Muscle layer of colon (tissue), 2 donors: ENCODE measurements around the gene ELF5.

Experiments used
- H3K27ac ChIP-seq: one replicate; pipeline ENCODE4 v1.7.0; 2013; ENCODE audit warnings: low read depth, mild to moderate bottlenecking, low read length, moderate library complexity
- H3K27me3 ChIP-seq, 2 donors: one replicate each; pipeline ENCODE4 v1.7.0; 2013; ENCODE audit warnings: low read length in 2 of 2, mild to moderate bottlenecking in 2 of 2; ENCODE audit not compliant: insufficient read depth in 2 of 2, control insufficient read depth in 1 of 2
- H3K36me3 ChIP-seq: one replicate; pipeline ENCODE4 v1.7.0; 2013; ENCODE audit warnings: mild to moderate bottlenecking, low read length; ENCODE audit not compliant: insufficient read depth
- H3K4me1 ChIP-seq: one replicate; pipeline ENCODE4 v1.7.0; 2013; ENCODE audit warnings: mild to moderate bottlenecking, low read length; ENCODE audit not compliant: insufficient read depth
- H3K4me3 ChIP-seq, 2 donors: one replicate each; pipeline ENCODE4 v1.7.0; 2013; ENCODE audit warnings: low read length in 2 of 2, low read depth in 1 of 2, mild to moderate bottlenecking in 1 of 2, moderate library complexity in 1 of 2
- H3K9ac ChIP-seq: one replicate; pipeline ENCODE4 v1.7.0; 2013; ENCODE audit warnings: low read length
- H3K9me3 ChIP-seq: one replicate; pipeline ENCODE4 v1.7.0; 2013; ENCODE audit warnings: mild to moderate bottlenecking, low read length
- donor health status: abdominal sarcoma.
- donor health status: Adenocarcinoma of cecum.

Gene ELF5

DNA sequence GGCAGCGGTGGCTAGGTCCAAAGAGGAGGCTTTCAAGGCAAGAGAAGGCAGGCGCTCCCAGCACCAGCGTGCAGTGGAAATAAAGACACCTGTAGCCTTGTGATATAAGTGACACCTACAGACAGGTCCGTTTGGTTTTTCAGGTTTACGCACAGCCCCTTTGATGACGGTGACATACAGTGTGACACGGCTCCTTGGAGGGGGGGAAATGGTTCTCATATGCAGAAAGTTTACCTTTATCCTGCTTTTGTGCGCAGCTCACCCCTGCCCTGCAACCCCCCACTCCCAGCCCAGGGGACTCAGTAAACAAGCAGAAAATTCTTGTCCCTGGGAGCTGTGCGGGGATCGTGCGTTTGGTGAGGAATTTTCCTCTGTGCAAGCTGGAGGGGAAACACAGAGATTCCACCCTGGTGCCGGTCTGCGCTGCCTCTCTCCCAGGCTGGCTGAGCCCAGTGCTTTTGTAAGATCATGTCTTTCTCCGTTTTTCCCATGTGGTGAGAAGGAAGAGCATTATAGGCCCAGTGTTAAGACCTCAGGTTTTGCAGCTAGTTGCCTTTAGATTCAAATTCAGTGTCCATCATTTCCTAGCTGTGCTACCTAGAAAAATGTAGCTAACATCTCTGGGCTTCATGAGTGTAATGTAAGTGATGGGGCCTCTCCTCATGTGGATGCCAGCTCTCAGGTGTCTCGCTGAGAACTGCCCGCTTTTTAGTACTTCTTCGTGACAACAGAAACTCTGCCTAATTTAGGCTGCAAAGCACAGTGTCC lies at the start of gene ELF5:
Gene ELF5 (minus strand): TSS at position 113 of the 768 bp plus-strand sequence. CDS start 8,045 bp downstream, outside the sequence.
- Histone ChIP-seq H3K4me1 (no peaks in the 10 kb centered on the region), H3K9me3 (no peaks in the 10 kb centered on the region), H3K27me3 (no peaks in the 10 kb centered on the region), H3K9ac (no peak within 1 kb of the TSS), H3K27ac (no peak within 1 kb of the TSS), H3K4me3 (no peak within 1 kb of the TSS), H3K36me3 (no peaks in the 10 kb centered on the region)

GRCh38 chr11:34562976-34563375 lies 49.4 kb upstream of the ELF5 start:
- H3K4me1 ChIP-seq = no peaks in the 10 kb centered on the region
- no peaks in the 10 kb centered on the region for H3K36me3 ChIP-seq
- H3K9me3 ChIP-seq = no peaks in the 10 kb centered on the region
- no peak overlapping the region for H3K27ac ChIP-seq
- no peak overlapping the region for H3K9ac ChIP-seq
- no peaks in the 10 kb centered on the region for H3K27me3 ChIP-seq
- no peak overlapping the region for H3K4me3 ChIP-seq

GRCh38 chr11:34560511-34560910 lies 46.9 kb upstream of the ELF5 start:
- Histone ChIP-seq H3K36me3 (no peaks in the 10 kb centered on the region), H3K27ac (no peak overlapping the region), H3K9ac (no peak overlapping the region), H3K9me3 (no peaks in the 10 kb centered on the region), H3K4me3 (no peak overlapping the region), H3K4me1 (no peaks in the 10 kb centered on the region), H3K27me3 (no peaks in the 10 kb centered on the region)

DNA sequence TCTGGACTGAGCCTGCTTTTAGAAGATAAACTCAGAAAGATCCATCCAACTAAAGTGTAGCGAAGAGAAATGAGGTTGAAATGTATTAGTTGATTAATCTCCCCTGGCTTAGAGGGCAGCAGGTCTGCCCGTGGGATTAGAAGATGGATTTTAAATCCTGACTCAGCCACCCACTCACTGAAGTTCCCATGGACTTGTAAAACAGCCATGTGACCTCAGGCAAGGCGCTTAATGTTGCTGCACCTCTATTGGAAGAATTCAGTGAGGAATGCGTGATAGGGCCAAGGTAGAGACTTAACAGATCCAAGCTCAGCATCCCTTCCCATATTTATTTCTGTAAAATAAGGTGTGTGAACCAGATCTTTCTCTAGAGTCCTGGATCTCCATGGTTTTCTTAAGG lies 45.1 kb upstream of the ELF5 start:
- Histone ChIP-seq H3K36me3 (no peaks in the 10 kb centered on the region), H3K4me3 (no peak overlapping the region), H3K27ac (no peak overlapping the region), H3K27me3 (no peaks in the 10 kb centered on the region), H3K4me1 (no peaks in the 10 kb centered on the region), H3K9ac (no peak overlapping the region), H3K9me3 (no peaks in the 10 kb centered on the region)

- no peak overlapping the region for H3K4me3 ChIP-seq
- H3K9me3 ChIP-seq = no peaks in the 10 kb centered on the region
- H3K9ac ChIP-seq = no peak overlapping the region
- H3K36me3 ChIP-seq = no peaks in the 10 kb centered on the region
- H3K4me1 ChIP-seq = no peaks in the 10 kb centered on the region
- no peak overlapping the region for H3K27ac ChIP-seq
- no peaks in the 10 kb centered on the region for H3K27me3 ChIP-seq
These were observed 44.6 kb upstream of the ELF5 start for GRCh38 chr11:34558211-34558610.

DNA sequence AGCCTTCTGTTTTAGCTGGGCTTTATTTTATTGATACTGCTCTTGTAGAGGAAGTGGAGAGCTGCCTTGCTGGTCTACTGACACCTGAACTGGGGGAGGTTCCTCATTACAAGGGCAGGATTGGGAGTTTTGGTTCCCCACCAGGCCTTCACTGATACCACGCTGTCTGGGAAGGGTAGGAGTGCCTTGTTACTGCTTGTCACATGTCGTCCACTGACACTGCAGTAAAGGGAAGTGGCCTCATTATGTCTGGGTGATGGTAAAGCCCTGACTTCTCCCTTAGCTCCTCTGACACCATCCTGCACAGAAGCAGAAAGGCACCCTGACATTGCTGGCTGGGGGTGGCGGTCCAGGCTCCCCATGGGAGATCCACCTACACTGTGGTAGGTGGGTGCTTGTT lies 38.7 kb upstream of the ELF5 start:
- no peak overlapping the region for H3K9ac ChIP-seq
- H3K27me3 ChIP-seq = no peaks in the 10 kb centered on the region
- H3K4me1 ChIP-seq = no peaks in the 10 kb centered on the region
- H3K36me3 ChIP-seq = no peaks in the 10 kb centered on the region
- H3K4me3 ChIP-seq = no peak overlapping the region
- H3K27ac ChIP-seq = no peak overlapping the region
- H3K9me3 ChIP-seq = peaks cover 4% of the 10 kb centered on the region

GRCh38 chr11:34549271-34549670 lies 35.7 kb upstream of the ELF5 start:
- no peaks in the 10 kb centered on the region for H3K27me3 ChIP-seq
- H3K36me3 ChIP-seq = no peaks in the 10 kb centered on the region
- H3K27ac ChIP-seq = no peak overlapping the region
- no peak overlapping the region for H3K9ac ChIP-seq
- peaks cover 4% of the 10 kb centered on the region for H3K9me3 ChIP-seq
- H3K4me3 ChIP-seq = no peak overlapping the region
- H3K4me1 ChIP-seq = no peaks in the 10 kb centered on the region

GRCh38 chr11:34548278-34548677 lies 34.7 kb upstream of the ELF5 start:
- Histone ChIP-seq H3K4me1 (no peaks in the 10 kb centered on the region), H3K9ac (no peak overlapping the region), H3K36me3 (no peaks in the 10 kb centered on the region), H3K9me3 (peaks cover 4% of the 10 kb centered on the region), H3K4me3 (no peak overlapping the region), H3K27ac (no peak overlapping the region), H3K27me3 (no peaks in the 10 kb centered on the region)

GRCh38 chr11:34546511-34547209 lies 33.1 kb upstream of the ELF5 start:
- no peak overlapping the region for H3K9ac ChIP-seq
- no peaks in the 10 kb centered on the region for H3K4me1 ChIP-seq
- no peaks in the 10 kb centered on the region for H3K27me3 ChIP-seq
- no peak overlapping the region for H3K4me3 ChIP-seq
- H3K27ac ChIP-seq = no peak overlapping the region
- no peaks in the 10 kb centered on the region for H3K36me3 ChIP-seq
- H3K9me3 ChIP-seq = peaks cover 4% of the 10 kb centered on the region

DNA sequence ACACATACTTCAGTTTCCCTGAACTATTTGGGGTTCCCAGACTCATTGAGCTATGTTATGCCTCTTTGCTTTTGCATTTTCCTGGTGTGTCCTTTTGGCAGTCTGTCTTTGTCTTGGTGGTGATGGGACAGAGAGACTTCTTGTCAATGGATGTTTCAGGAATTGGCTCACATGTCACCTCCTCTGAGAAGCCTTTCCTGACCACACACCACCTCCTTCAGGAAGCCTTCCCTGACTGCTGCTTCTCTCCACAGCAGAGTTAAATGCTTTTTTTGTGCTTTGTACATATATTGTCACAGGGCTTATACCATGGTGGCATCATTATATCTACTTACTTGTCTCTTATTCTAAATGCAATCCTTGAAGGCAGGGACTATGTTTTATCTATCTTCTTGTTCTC lies 28.5 kb upstream of the ELF5 start:
- Histone ChIP-seq H3K27ac (no peak overlapping the region), H3K27me3 (no peaks in the 10 kb centered on the region), H3K9ac (no peak overlapping the region), H3K4me3 (no peak overlapping the region), H3K36me3 (no peaks in the 10 kb centered on the region), H3K9me3 (no peaks in the 10 kb centered on the region), H3K4me1 (no peaks in the 10 kb centered on the region)

DNA sequence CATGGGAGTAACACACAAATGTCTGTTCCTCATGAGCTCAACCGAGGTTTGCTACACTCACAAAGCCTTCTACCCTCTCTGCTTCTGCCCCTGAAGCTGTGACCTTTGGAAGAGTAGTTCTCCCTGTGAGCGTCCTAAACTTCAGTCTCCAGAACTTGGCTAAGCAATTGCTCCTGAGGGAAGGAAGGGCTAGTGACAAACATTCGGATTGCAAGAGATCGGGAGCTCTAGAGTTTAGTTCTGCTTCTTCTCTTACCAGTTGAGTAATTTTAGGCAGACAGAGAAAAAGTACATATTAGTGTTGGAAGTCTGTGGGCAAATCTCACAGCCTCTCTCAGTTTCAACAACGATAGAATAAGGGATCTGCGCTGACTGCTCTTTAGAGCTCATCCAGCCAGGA lies 27.3 kb upstream of the ELF5 start:
- H3K36me3 ChIP-seq = no peaks in the 10 kb centered on the region
- no peaks in the 10 kb centered on the region for H3K4me1 ChIP-seq
- H3K27me3 ChIP-seq = no peaks in the 10 kb centered on the region
- H3K4me3 ChIP-seq = no peak overlapping the region
- H3K9ac ChIP-seq = no peak overlapping the region
- no peak overlapping the region for H3K27ac ChIP-seq
- H3K9me3 ChIP-seq = no peaks in the 10 kb centered on the region

DNA sequence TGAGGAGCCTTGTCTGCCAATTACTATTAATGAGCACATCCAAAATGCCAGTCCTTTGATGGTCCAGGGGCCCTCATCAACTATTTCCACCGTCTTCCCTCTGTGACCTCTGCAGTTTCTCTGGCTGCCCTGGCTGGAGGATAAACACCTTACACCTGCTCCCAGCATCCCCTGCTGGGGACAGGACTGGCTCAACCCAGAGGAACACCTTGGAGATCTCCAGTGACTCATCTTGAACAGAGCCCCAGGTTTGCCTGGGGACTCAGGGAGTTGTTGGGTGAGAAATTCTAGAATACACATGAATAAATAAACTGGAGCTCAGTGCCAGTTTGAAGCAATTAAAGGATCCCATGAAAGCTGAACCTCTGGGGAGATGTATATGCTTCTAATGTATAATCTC lies 24.0 kb upstream of the ELF5 start:
- H3K27ac ChIP-seq = no peak overlapping the region
- no peaks in the 10 kb centered on the region for H3K36me3 ChIP-seq
- H3K4me1 ChIP-seq = no peaks in the 10 kb centered on the region
- H3K9me3 ChIP-seq = peaks cover 4% of the 10 kb centered on the region
- H3K9ac ChIP-seq = no peak overlapping the region
- no peaks in the 10 kb centered on the region for H3K27me3 ChIP-seq
- H3K4me3 ChIP-seq = no peak overlapping the region
